Upper lobe of left lung (tissue), 6 donors: Measurements from ENCODE around the gene ABL2. TPM values are rescaled to one million over a fixed set of nuclear protein-coding genes. Genes with fewer than 3 reads are reported as not detected.
"Not testable (repeated sequence)": the region's sequence is repeated elsewhere in the genome, so short reads cannot be mapped to it uniquely, and the experiment has no call there.

Experiments used
- ATAC-seq, 2 donors: fragments of 200-7000 bp; cut with Tn5 transposase; one replicate each; pipeline ENCODE4 v1.9.1; 2022; ENCODE audit warnings: mild to moderate bottlenecking in 2 of 2, moderate library complexity in 2 of 2; ENCODE audit not compliant: low FRiP score in 2 of 2
- DNase-seq, 2 donors: peaks; one replicate each; pipeline ENCODE4 v3.0.0-alpha.2; 2019 to 2020
- H3K27ac ChIP-seq, 4 donors: fragments of 200-600 bp; sonication (generic); one replicate each; pipeline ENCODE4 v1.5.1; 2016 to 2019
- H3K27me3 ChIP-seq, 4 donors: fragments of 200-600 bp; sonication (generic); one replicate each; pipeline ENCODE4 v1.5.1; 2017 to 2019
- H3K36me3 ChIP-seq, 4 donors: fragments of 200-600 bp; sonication (generic); one replicate each; pipeline ENCODE4 v1.5.1; 2016 to 2019
- H3K4me1 ChIP-seq, 4 donors: fragments of 200-600 bp; sonication (generic); one replicate each; pipeline ENCODE4 v1.5.1; 2018 to 2019
- H3K4me3 ChIP-seq, 4 donors: fragments of 200-600 bp; sonication (generic); one replicate each; pipeline ENCODE4 v1.5.1; 2017 to 2019; ENCODE audit warnings: mild to moderate bottlenecking in 2 of 4, moderate library complexity in 1 of 4
- H3K9me3 ChIP-seq, 4 donors: fragments of 200-600 bp; sonication (generic); one replicate each; pipeline ENCODE4 v1.5.1; 2018 to 2019
- EP300 ChIP-seq, 4 donors: sonication (generic); formaldehyde crosslinking; IDR thresholded peaks; one replicate each; pipeline ENCODE4 v1.5.1; 2017; ENCODE audit warnings: antibody characterized with exemption in 4 of 4, control low read depth in 2 of 4
- POLR2A ChIP-seq, 4 donors: fragments of 450-650 bp; IDR thresholded peaks; one replicate each; pipeline ENCODE4 v1.5.1; 2016 to 2017; ENCODE audit warnings: antibody characterized with exemption in 4 of 4, mild to moderate bottlenecking in 2 of 4
- POLR2AphosphoS5 ChIP-seq, 2 donors: sonication (generic); formaldehyde crosslinking; IDR thresholded peaks; one replicate each; pipeline ENCODE4 v1.5.1; 2017; ENCODE audit warnings: antibody characterized with exemption in 2 of 2
- WGBS, 2 donors: methylation state at CpG; one replicate each; pipeline ENCODE4 v1.1.5; 2017 to 2018; 5-methylcytosine and 5-hydroxymethylcytosine counted together
- total RNA-seq, 6 donors: library from RNA; depleted of rRNA in 4 of 6; stranded (reverse); fragments of >200 nt in 4 of 6; gene quantifications; one replicate each; pipeline versions ENCODE4 v1.1.0 to v1.2.1, GENCODE V29; 2016 to 2021
- TF ChIP-seq, protein P1 (sequence below), 6 experiments: fragments of 450-650 bp in 4 of 6; fragments of 200-600 bp in 2 of 6; sonication (generic) in 2 of 6; IDR thresholded peaks; one replicate each; pipeline ENCODE4 v1.5.1; 2016 to 2019; ENCODE audit warnings: antibody characterized with exemption in 6 of 6
- donor health status: DM: no; HTN: no; CAD: no; lungs with moderate emphysema.
- donor health status: DM: no; HTN: yes; CAD: no; lungs with severe emphysema.

The ABL2 gene
- total RNA-seq: 10 to 100 TPM; 17.2 to 31.3 (median 22.9) TPM

DNA sequence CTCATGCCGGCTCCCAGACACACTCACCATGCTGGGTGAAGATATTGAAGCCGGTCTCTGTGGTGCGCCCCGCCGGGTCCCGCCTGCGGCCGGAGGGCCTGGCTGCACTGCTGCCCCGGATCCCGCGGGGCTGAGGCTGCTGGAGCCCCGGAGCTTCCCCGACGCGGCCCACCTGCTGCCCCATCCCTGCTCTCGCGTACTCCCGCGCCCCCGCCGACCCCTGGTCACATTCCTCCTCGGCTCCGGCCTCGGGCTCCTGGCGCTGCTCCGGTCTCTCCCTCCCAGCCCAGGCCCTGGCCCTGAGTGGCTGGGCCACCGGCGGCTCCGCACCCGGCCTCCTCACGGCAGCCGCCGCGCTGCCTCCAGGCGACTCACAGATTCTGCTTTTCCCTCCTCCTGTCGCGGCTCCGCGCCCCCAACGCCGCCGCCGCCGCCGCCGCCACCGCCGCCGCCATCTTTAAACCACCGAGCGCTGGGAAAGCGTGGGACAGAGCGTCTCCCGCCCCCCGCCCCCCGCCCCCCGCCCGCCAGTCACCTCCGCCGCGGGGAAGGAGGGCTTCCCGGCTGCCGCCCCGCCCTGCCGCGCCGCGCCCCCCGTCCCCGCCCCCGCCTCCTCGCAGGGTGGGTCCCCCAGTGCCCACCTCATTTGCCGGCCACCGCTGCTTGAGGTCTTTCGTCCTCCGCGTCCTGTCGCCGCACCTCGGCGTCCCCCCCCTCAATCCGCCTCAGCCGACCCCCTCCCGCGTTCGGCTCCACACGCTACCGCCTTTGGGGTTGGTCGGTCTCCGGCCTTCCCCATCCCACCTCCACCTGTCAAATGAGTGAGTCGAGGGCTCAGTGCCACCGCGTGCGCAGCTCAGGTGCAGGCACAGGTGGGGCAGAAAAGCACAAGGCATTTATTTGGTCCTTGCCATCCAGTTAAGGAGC lies at the start of gene ABL2:
TSS of gene ABL2 (minus strand) at position 464 of the 927 bp plus-strand sequence. CDS start at position 184, 280 bp downstream.
- peak in 1 of 2 donors; percentile 29 for TF ChIP-seq POLR2AphosphoS5 (IDR thresholded peaks at IDR 0.05)
- TF ChIP-seq, protein P1, sequence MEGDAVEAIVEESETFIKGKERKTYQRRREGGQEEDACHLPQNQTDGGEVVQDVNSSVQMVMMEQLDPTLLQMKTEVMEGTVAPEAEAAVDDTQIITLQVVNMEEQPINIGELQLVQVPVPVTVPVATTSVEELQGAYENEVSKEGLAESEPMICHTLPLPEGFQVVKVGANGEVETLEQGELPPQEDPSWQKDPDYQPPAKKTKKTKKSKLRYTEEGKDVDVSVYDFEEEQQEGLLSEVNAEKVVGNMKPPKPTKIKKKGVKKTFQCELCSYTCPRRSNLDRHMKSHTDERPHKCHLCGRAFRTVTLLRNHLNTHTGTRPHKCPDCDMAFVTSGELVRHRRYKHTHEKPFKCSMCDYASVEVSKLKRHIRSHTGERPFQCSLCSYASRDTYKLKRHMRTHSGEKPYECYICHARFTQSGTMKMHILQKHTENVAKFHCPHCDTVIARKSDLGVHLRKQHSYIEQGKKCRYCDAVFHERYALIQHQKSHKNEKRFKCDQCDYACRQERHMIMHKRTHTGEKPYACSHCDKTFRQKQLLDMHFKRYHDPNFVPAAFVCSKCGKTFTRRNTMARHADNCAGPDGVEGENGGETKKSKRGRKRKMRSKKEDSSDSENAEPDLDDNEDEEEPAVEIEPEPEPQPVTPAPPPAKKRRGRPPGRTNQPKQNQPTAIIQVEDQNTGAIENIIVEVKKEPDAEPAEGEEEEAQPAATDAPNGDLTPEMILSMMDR (IDR thresholded peaks at IDR 0.05): no peak
- TF ChIP-seq POLR2A (IDR thresholded peaks at IDR 0.05): peak in 1 of 4 donors; percentile 38
- peaks cover 0 to 3% (median 0%) of the 10 kb centered on the region in 4 donors for H3K36me3 ChIP-seq
- no peaks in the 10 kb centered on the region for H3K27me3 ChIP-seq
- no peaks in the 10 kb centered on the region for H3K9me3 ChIP-seq
- peaks cover 14 to 21% (median 19%) of the 10 kb centered on the region in 4 donors for H3K4me1 ChIP-seq
- DNase-seq (peak; percentile 58 to 91), ATAC-seq (peak; percentile 61 to 91)
- peak within 1 kb of the TSS; percentile 81 to 97 (median 88) for H3K4me3 ChIP-seq
- peak within 1 kb of the TSS; percentile 79 to 90 (median 88) for H3K27ac ChIP-seq
- 1 to 2% methylated on average over 11 to 47 of the region's 94 CpGs for WGBS, 2 donors

DNA sequence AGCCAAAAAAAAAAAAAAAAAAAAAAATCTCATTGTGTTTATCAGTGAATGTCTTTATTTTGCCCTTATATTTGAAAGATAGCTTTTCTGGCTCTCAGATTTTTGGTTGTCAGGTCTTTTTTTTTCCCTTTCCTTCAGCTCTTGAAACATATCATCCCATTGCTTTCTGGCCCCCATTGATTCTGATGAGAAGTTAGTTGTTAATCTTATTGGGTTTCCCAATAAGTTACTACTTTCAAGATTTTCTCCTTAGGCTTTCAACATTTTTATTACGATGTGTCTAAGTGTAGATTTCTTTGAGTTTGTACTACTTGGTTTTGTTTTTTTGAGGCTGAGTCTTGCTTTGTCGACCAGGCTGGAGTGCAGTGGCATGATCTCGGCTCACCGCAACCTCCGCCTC lies 49.4 kb upstream of the ABL2 start:
- H3K9me3 ChIP-seq: peaks cover 0 to 6% (median 4%) of the 10 kb centered on the region in 4 donors
- DNase-seq (no peak), ATAC-seq (no peak)
- no peak for TF ChIP-seq POLR2AphosphoS5 (IDR thresholded peaks at IDR 0.05)
- no peak for TF ChIP-seq EP300 (IDR thresholded peaks at IDR 0.05)
- no peaks in the 10 kb centered on the region for H3K36me3 ChIP-seq
- H3K4me3 ChIP-seq: no peak overlapping the region
- H3K27me3 ChIP-seq: no peaks in the 10 kb centered on the region
- no peaks in the 10 kb centered on the region for H3K4me1 ChIP-seq
- no peak overlapping the region for H3K27ac ChIP-seq
- 94 to 98% methylated on average over 5 of the region's 5 CpGs for WGBS, 2 donors

DNA sequence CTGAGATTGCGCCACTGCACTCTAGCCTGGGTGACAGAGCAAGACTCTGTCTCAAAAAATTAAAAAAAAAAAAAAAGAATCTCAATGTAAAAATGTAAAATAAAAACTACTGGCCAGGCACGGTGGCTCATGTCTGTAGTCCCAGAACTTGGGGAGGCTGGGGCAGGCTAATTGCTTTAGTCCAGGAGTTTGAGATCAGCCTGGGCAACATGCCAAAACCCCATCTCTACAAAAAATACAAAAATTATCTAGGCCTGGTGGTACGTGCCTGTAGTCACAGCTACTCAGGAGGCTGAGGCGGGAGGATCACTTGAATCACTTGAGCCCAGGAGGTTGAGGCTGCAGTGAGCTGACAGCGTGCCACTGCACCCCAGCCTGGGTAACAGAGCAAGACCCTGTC lies 44.9 kb upstream of the ABL2 start:
- not testable (repeated sequence) for ATAC-seq, H3K36me3 ChIP-seq, H3K27ac ChIP-seq, DNase-seq, H3K9me3 ChIP-seq, H3K4me1 ChIP-seq, H3K27me3 ChIP-seq, H3K4me3 ChIP-seq
- 90% methylated on average over 5 of the region's 5 CpGs for WGBS, 2 donors

DNA sequence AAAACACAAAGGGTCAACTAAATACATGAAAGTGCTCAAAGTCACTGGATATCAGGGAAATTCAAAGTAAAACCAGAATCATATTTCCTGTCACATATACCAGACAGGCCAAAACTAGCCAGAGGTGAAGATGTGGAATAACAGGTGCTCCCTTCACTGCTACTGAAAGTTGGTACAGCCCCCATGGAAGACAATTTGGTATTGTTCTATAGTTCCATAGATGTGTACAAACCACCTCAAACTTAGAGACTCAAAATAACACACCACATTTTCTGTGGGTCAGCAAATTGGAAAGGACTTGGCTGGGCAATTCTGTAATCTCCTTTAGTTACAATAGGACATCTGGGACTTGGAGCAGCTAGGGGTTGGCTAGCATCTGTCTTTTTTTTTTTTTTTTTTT lies 39.6 kb upstream of the ABL2 start:
- H3K9me3 ChIP-seq: no peaks in the 10 kb centered on the region
- ATAC-seq (no peak), DNase-seq (no peak)
- TF ChIP-seq POLR2A (IDR thresholded peaks at IDR 0.05) (no peak), POLR2AphosphoS5 (IDR thresholded peaks at IDR 0.05) (no peak), EP300 (IDR thresholded peaks at IDR 0.05) (no peak)
- TF ChIP-seq, protein P1 (IDR thresholded peaks at IDR 0.05): no peak
- no peaks in the 10 kb centered on the region for H3K27me3 ChIP-seq
- no peaks in the 10 kb centered on the region for H3K36me3 ChIP-seq
- H3K4me1 ChIP-seq: no peaks in the 10 kb centered on the region
- no peak overlapping the region for H3K4me3 ChIP-seq
- H3K27ac ChIP-seq: no peak overlapping the region

DNA sequence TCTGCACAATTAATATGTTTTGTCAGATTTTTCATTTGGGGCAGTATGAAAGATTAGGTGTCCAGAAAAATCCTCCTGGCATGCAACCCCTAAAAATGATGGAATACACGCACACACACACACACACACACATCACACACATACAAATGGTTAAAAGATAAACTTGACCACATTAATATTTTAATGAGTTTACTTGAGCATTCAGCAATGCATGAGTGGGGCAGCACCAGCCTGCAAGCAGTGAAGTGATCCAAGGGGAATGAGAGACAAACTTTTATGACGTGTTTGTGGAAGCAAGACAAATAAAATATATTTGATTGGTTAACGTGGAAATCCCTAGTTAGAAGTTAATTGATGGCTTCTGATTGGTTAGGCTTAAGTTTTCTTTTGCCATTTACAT lies 35.0 kb upstream of the ABL2 start:
- no peak for TF ChIP-seq EP300 (IDR thresholded peaks at IDR 0.05)
- TF ChIP-seq POLR2AphosphoS5 (IDR thresholded peaks at IDR 0.05): no peak
- no peak for TF ChIP-seq POLR2A (IDR thresholded peaks at IDR 0.05)
- TF ChIP-seq, protein P1 (IDR thresholded peaks at IDR 0.05): no peak
- ATAC-seq: no peak
- Histone ChIP-seq H3K27me3 (no peaks in the 10 kb centered on the region), H3K4me1 (no peaks in the 10 kb centered on the region), H3K27ac (no peak overlapping the region), H3K36me3 (no peaks in the 10 kb centered on the region), H3K4me3 (no peak overlapping the region), H3K9me3 (no peaks in the 10 kb centered on the region)
- WGBS, 2 donors: 64 to 68% methylated on average over 3 of the region's 3 CpGs
- no peak for DNase-seq

DNA sequence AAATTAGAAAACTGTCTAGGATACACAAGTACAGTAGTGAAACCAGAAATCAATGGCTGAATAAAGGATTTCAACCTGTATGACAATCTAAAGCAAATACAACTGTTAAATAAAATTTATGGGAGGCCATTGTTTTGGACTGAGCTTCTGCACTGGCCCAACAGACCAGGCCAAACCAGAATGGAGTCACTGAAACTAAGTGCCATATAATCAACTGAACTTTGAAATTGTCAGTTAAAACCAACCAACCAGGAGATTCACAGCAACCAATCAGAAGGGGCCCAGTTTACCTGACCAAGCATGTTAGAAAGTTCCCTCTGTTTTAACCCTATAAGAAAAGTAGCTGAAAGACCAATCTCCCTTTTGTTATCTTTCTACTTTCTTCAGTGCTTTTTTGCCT lies 33.6 kb upstream of the ABL2 start:
- DNase-seq (no peak), ATAC-seq (no peak)
- H3K9me3 ChIP-seq: no peaks in the 10 kb centered on the region
- no peaks in the 10 kb centered on the region for H3K4me1 ChIP-seq
- H3K27ac ChIP-seq: no peak overlapping the region
- H3K36me3 ChIP-seq: no peaks in the 10 kb centered on the region
- TF ChIP-seq POLR2A (IDR thresholded peaks at IDR 0.05) (no peak), EP300 (IDR thresholded peaks at IDR 0.05) (no peak), POLR2AphosphoS5 (IDR thresholded peaks at IDR 0.05) (no peak)
- TF ChIP-seq, protein P1 (IDR thresholded peaks at IDR 0.05): no peak
- no peaks in the 10 kb centered on the region for H3K27me3 ChIP-seq
- H3K4me3 ChIP-seq: no peak overlapping the region
